MCF 10A (cell line): ENCODE data around the gene DTX3L. TPM values are rescaled to one million over a fixed set of nuclear protein-coding genes. Genes with fewer than 3 reads are reported as not detected.
A peak's percentile ranks its signal among the peaks of the same experiment; 100 is the strongest.

Source experiments
- Bru-seq: library from RNA; stranded (reverse); fragments of 400-500 nt; gene quantifications from one replicate; lab custom pipeline; 2021; lab: Mats Ljungman, UMichigan
- BruChase-seq, 2 experiments: library from RNA; stranded (reverse); fragments of 400-500 nt; gene quantifications; one replicate each; lab custom pipeline; 2021; lab: Mats Ljungman, UMichigan
- BruUV-seq: library from RNA; stranded (reverse); fragments of 400-500 nt; replicated peaks from 2 replicates; lab custom pipeline; 2021; lab: Mats Ljungman, UMichigan
- CTCF ChIA-PET: fragments of 300-600 bp; sonication (Branson Sonifier 250); formaldehyde crosslinking; extraction: SDS; loops from one replicate; lab custom pipeline; 2021; ENCODE audit warnings: antibody characterized with exemption, inconsistent platforms; lab: Yijun Ruan, JAX
- POLR2A ChIA-PET: fragments of 300-600, 350-650 bp; sonication (Branson Sonifier 250); formaldehyde crosslinking; extraction: SDS; loops from one replicate; lab custom pipeline; 2020; ENCODE audit warnings: antibody characterized with exemption, inconsistent platforms; lab: Yijun Ruan, JAX
- DNase-seq: peaks from one replicate; pipeline ENCODE4 v3.0.0-alpha.2; 2018; ENCODE audit not compliant: unreplicated experiment
- H3K27ac Mint-ChIP-seq: one replicate; pipeline ENCODE4 v1.8.0; 2022; ENCODE audit warnings: mild to moderate bottlenecking, low read depth, mixed read lengths; ENCODE audit not compliant: unreplicated experiment
- H3K27me3 Mint-ChIP-seq: one replicate; pipeline ENCODE4 v1.8.0; 2022; ENCODE audit warnings: mixed read lengths; ENCODE audit not compliant: insufficient read depth, unreplicated experiment
- H3K36me3 Mint-ChIP-seq: one replicate; pipeline ENCODE4 v1.8.0; 2022; ENCODE audit warnings: mild to moderate bottlenecking, moderate library complexity, mixed read lengths; ENCODE audit not compliant: insufficient read depth, unreplicated experiment
- H3K4me1 Mint-ChIP-seq: one replicate; pipeline ENCODE4 v1.8.0; 2022; ENCODE audit warnings: mixed read lengths; ENCODE audit not compliant: insufficient read depth, unreplicated experiment
- H3K4me3 Mint-ChIP-seq: one replicate; pipeline ENCODE4 v1.8.0; 2022; ENCODE audit warnings: mild to moderate bottlenecking, moderate library complexity, mixed read lengths; ENCODE audit not compliant: unreplicated experiment
- H3K9me3 Mint-ChIP-seq: one replicate; pipeline ENCODE4 v1.8.0; 2022; ENCODE audit warnings: mixed read lengths; ENCODE audit not compliant: unreplicated experiment
- intact Hi-C: fragments of 100-400 bp; cut with micrococcal nuclease; formaldehyde crosslinking; loops from 2 replicates; pipeline ENCODE4 v1.14.1; 2022
- long read RNA-seq: library from polyadenylated mRNA; stranded (forward); transcript quantifications from one replicate; pipeline ENCODE4 v2.0.0, GENCODE V29; 2022
- total RNA-seq: library from RNA; stranded (reverse); gene quantifications from 2 replicates; pipeline ENCODE4 v1.2.3, GENCODE V29; 2022
- TF ChIP-seq, protein P1 (sequence below): fragments of 200-600 bp; IDR thresholded peaks from one replicate; pipeline ENCODE4 v1.8.0; 2022; ENCODE audit warnings: antibody characterized with exemption, mild to moderate bottlenecking; ENCODE audit not compliant: unreplicated experiment

DTX3L gene
- 19.0 and 19.1 TPM in 2 replicates for total RNA-seq
- Bru-seq, nascent RNA: percentile 81 among the genes with signal in this experiment
- BruChase-seq, experiment 1, labeled RNA remaining after a 6-hour chase: percentile 97 among the genes with signal in this experiment
- percentile 95 among the genes with signal in this experiment for BruChase-seq, experiment 2, labeled RNA remaining after a 2-hour chase
- long read RNA-seq, full-length matches to known transcripts: 23 of 33 reads
- long read RNA-seq, partial matches to known transcripts: 1 of 33 reads
- long read RNA-seq, other reads (novel, unspliced or antisense): 9 of 33 reads

DNA sequence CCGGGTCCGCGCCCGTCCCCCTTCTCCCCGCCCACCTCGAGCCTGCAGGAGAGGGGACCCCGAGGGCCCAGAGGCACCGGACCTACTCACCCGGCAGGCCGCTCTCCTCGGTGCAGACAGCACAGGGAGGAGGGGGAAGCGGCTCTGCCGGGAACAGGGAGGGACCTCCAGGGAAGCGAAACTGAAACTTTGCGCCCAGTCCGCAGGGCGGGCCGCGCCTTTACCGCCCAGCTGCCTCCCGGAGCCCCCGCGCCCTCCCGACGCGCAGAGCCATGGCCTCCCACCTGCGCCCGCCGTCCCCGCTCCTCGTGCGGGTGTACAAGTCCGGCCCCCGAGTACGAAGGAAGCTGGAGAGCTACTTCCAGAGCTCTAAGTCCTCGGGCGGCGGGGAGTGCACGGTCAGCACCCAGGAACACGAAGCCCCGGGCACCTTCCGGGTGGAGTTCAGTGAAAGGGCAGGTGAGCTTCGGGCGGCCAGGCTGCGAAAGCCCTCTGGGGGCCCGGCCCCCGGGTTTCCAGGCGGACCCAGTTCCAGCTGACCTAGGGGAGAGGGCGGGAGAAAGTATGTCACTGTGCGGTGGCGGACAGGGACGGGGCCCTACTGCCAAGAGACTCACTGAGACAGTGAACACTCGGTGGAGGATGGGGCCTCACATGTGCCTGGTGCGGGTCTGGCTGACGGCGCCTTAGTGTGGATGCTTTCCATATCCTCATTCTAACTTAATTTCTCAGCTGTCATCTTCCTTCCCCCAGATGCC lies at the start of gene DTX3L, which contains the start of gene PARP9:
TSS of gene DTX3L (plus strand) at position 184 of the 758 bp plus-strand sequence. CDS start at position 273, 89 bp downstream.
TSS of gene PARP9 (minus strand) at position 146 of the 758 bp plus-strand sequence. CDS start 4,680 bp downstream, outside the sequence.
- ChIA-PET CTCF (interaction anchor here (0.5 to 5.2 kb wide), 8 partner anchors 17 to 943 kb away, joined by 3 to 36 read pairs (median 4); partner anchors contain the start of genes FAM162A and PARP14), POLR2A (interaction anchor here (0.6 to 1.9 kb wide), 20 partner anchors 10 to 406 kb away, joined by 3 to 20 read pairs (median 4); partner anchors contain the start of genes HSPBAP1, KPNA1, PARP14 and WDR5B)
- peak within 1 kb of the TSS; percentile 94 for H3K27ac Mint-ChIP-seq
- TF ChIP-seq, protein P1, sequence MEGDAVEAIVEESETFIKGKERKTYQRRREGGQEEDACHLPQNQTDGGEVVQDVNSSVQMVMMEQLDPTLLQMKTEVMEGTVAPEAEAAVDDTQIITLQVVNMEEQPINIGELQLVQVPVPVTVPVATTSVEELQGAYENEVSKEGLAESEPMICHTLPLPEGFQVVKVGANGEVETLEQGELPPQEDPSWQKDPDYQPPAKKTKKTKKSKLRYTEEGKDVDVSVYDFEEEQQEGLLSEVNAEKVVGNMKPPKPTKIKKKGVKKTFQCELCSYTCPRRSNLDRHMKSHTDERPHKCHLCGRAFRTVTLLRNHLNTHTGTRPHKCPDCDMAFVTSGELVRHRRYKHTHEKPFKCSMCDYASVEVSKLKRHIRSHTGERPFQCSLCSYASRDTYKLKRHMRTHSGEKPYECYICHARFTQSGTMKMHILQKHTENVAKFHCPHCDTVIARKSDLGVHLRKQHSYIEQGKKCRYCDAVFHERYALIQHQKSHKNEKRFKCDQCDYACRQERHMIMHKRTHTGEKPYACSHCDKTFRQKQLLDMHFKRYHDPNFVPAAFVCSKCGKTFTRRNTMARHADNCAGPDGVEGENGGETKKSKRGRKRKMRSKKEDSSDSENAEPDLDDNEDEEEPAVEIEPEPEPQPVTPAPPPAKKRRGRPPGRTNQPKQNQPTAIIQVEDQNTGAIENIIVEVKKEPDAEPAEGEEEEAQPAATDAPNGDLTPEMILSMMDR: no peak
- H3K36me3 Mint-ChIP-seq: peaks cover 36% of the 10 kb centered on the region
- H3K27me3 Mint-ChIP-seq: no peaks in the 10 kb centered on the region
- intact Hi-C loops: loop anchor here (2.0 to 10.0 kb wide), 6 partner anchors 50 to 690 kb away; partner anchors contain the start of genes HSPBAP1, KPNA1 and SEMA5B
- DNase-seq: peak; percentile 83
- H3K9me3 Mint-ChIP-seq: no peaks in the 10 kb centered on the region
- H3K4me1 Mint-ChIP-seq: peaks cover 11% of the 10 kb centered on the region
- no TSS peak for BruUV-seq
- peak within 1 kb of the TSS; percentile 92 for H3K4me3 Mint-ChIP-seq

DNA sequence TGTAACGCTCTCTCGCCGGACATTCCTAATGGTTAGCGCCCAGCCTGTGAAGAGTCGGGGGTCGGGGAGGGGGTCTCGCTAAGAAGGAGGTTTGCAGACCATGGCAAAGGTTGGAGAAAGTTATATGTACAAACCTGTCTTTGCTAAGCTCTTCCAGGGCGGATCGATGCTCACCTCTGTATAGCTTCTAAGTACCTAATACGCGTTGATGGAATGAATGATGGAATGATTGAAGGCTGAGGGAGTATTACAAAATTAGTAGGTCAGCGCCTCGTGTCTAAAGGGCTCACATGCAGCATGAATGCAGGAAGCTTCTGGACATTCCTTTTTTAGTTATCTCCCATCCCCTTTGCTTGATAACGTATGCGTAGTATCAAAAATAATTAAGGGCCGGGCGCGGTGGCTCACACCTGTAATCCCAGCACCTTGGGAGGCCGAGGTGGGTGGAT lies 49.1 kb upstream of the DTX3L start:
- Mint-ChIP-seq H3K4me1 (peaks cover 28% of the 10 kb centered on the region), H3K27ac (peak overlapping the region; percentile 84), H3K9me3 (no peaks in the 10 kb centered on the region), H3K36me3 (peaks cover 6% of the 10 kb centered on the region), H3K27me3 (no peaks in the 10 kb centered on the region), H3K4me3 (peak overlapping the region; percentile 81)
- ChIA-PET POLR2A (interaction anchor here (0.5 to 10.6 kb wide), 21 partner anchors 10 to 1090 kb away, joined by 3 to 144 read pairs (median 4); partner anchors contain the start of genes DTX3L, FAM162A, HSPBAP1 and MIX23), CTCF (interaction anchor here (0.5 to 1.9 kb wide), 4 partner anchors 17 to 57 kb away, joined by 3 to 8 read pairs (median 4); no protein-coding TSS in a partner anchor)
- TF ChIP-seq, protein P1: no peak
- intact Hi-C loops: loop anchor here (2.0 kb wide), 2 partner anchors 50 to 56 kb away; partner anchors contain the start of genes DTX3L and PARP9
- BruUV-seq: no TSS peak
- DNase-seq: no peak

DNA sequence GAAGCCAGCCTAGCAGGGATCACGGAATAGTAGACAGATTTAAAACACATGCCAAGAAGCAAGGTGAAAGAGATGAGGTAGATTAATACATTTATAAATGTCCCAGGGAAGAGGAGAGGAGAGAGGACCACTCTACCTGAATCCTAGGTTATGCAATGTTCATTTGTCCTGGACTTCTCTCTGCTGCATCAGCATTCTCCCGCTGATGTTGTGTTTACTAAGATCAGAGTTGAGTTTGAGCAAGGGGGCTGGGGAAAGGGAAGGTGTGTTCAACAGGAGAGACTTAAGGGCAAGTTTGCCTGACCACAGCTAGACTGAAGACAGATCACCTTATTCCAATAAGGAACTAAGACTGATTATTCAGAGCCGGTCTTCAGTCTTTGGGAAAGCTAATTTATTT lies 48.3 kb upstream of the DTX3L start:
- no peak for DNase-seq
- ChIA-PET CTCF (interaction anchor here (0.5 to 1.9 kb wide), 6 partner anchors 9 to 164 kb away, joined by 3 to 8 read pairs (median 3); no protein-coding TSS in a partner anchor), POLR2A (interaction anchor here (10.6 kb wide), 1 partner anchor 27 kb away, joined by 144 read pairs; no protein-coding TSS in a partner anchor)
- intact Hi-C loops: loop anchor here (2.0 kb wide), 2 partner anchors 49 to 57 kb away; partner anchors contain the start of genes DTX3L and PARP9
- H3K27me3 Mint-ChIP-seq: no peaks in the 10 kb centered on the region
- H3K4me3 Mint-ChIP-seq: no peak overlapping the region
- peaks cover 4% of the 10 kb centered on the region for H3K9me3 Mint-ChIP-seq
- H3K27ac Mint-ChIP-seq: no peak overlapping the region
- TF ChIP-seq, protein P1: no peak
- peaks cover 6% of the 10 kb centered on the region for H3K36me3 Mint-ChIP-seq
- peaks cover 26% of the 10 kb centered on the region for H3K4me1 Mint-ChIP-seq
- BruUV-seq: no TSS peak
